Measurements from ENCODE around the gene MYO9A. TPM values are rescaled to one million over a fixed set of nuclear protein-coding genes. Genes with fewer than 3 reads are reported as not detected.
"Not testable (repeated sequence)": the region's sequence is repeated elsewhere in the genome, so short reads cannot be mapped to it uniquely, and the experiment has no call there.

MYO9A gene
- total RNA-seq, 1 donor from 2014 or later: 121 TPM

GRCh38 chr15:71893691-71894090 lies 224.3 kb downstream of the MYO9A start:
- no peak for FAIRE-seq
- DNase-seq (ENCODE audit: low spot score in 2 of 2): no peak

- FAIRE-seq: no peak
- DNase-seq (ENCODE audit: low spot score in 2 of 2): no peak
These were observed 225.6 kb downstream of the MYO9A start for GRCh38 chr15:71892335-71892734.

- FAIRE-seq (no peak), DNase-seq (ENCODE audit: low spot score in 2 of 2) (no peak)
These were observed 226.9 kb downstream of the MYO9A start for GRCh38 chr15:71891026-71891425.

GRCh38 chr15:71889947-71890346 lies 228.0 kb downstream of the MYO9A start:
- DNase-seq (ENCODE audit: low spot score in 2 of 2) (no peak), FAIRE-seq (no peak)

GRCh38 chr15:71889385-71889784 lies 228.6 kb downstream of the MYO9A start:
- DNase-seq (ENCODE audit: low spot score in 2 of 2): no peak
- FAIRE-seq: no peak

- no peak for DNase-seq (ENCODE audit: low spot score in 2 of 2)
These were observed 229.2 kb downstream of the MYO9A start for GRCh38 chr15:71888797-71889196.

GRCh38 chr15:71885390-71885789 lies 232.6 kb downstream of the MYO9A start:
- no peak for DNase-seq (ENCODE audit: low spot score in 2 of 2)
- no peak for FAIRE-seq

More at GRCh38 chr15:71888797-71889196, 229.2 kb downstream of the MYO9A start:
- no peak for FAIRE-seq

DNA sequence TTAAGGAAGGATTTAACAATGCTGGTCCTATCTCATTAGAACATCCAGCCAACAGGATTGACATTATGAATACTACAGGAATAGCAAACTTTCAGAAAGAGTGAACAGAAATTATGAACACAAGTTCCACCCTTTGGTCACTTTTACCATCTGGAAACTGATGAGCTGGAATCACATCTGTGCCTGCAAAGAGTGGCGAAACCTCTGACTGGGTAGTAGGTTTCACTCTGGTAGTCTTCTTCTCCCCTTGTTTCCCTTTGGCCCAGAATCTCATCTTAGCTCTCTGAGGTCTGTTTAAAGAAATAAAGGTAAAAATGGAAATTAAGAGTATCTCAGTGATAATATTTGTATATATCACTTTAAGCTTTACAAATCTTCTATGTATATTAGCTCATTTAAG lies 234.5 kb downstream of the MYO9A start:
- no peak for FAIRE-seq
- DNase-seq (ENCODE audit: low spot score in 2 of 2): no peak

- FAIRE-seq (no peak), DNase-seq (ENCODE audit: low spot score in 2 of 2) (no peak)
These were observed 237.7 kb downstream of the MYO9A start for GRCh38 chr15:71880276-71880675.

GRCh38 chr15:71874245-71874644 lies 243.7 kb downstream of the MYO9A start:
- DNase-seq (ENCODE audit: low spot score in 2 of 2): no peak
- no peak for FAIRE-seq

- FAIRE-seq; DNase-seq (ENCODE audit: low spot score in 2 of 2): not testable (repeated sequence)
These were observed 259.7 kb downstream of the MYO9A start for GRCh38 chr15:71858232-71858631.

DNA sequence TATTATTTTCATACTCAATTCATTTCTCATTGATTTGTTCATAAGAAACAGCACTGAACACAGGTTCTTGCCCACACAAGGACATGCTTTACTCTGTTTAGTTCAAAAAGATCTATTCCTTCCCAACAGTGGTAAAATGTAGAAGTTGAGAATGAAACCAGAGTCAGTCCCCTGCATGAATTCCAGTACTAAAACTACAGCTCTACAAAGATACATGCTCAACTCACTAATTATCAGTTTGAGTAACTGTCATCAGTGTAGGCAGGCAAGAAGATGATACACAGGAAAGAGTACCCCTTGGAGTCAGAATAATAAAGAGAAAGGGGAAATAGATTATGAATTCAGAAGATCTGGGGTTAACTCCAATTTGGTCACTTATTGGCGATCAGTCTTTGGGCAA lies 264.4 kb downstream of the MYO9A start:
- FAIRE-seq (no peak), DNase-seq (ENCODE audit: low spot score in 2 of 2) (no peak)

GRCh38 chr15:71844916-71845315 lies 273.0 kb downstream of the MYO9A start:
- DNase-seq (ENCODE audit: low spot score in 2 of 2) (no peak), FAIRE-seq (no peak)

GRCh38 chr15:71841563-71841962 lies 276.4 kb downstream of the MYO9A start:
- FAIRE-seq: no peak
- DNase-seq (ENCODE audit: low spot score in 2 of 2): no peak

- no peak for FAIRE-seq
- DNase-seq (ENCODE audit: low spot score in 2 of 2): no peak
These were observed 287.0 kb downstream of the MYO9A start for GRCh38 chr15:71830981-71831380.

GRCh38 chr15:71826196-71826595 lies 291.8 kb downstream of the MYO9A start:
- DNase-seq (ENCODE audit: low spot score in 2 of 2) (no peak), FAIRE-seq (no peak)

GRCh38 chr15:71825021-71825730 lies 292.8 kb downstream of the MYO9A start:
- no peak for DNase-seq (ENCODE audit: low spot score in 2 of 2)
- no peak for FAIRE-seq

DNA sequence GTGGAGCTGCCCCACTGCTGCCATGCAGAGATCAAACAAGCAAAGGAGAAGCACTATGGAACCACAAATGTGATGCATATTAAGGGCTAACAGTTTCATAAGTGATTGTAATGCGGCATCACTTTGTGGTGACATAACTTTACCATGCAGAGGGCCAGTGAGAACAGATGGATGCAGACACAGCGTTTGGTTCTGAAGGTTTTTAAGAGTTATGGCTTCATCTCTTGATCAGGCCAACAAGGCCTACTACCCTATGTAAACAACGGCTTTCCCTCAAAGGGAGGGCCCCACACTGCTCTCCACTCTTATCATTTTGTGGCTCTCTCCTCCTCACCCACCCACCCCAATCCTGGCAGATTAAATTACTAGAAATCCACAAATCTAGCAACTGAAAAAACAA lies 294.1 kb downstream of the MYO9A start:
- no peak for DNase-seq (ENCODE audit: low spot score in 2 of 2)
- no peak for FAIRE-seq

- DNase-seq (ENCODE audit: low spot score in 2 of 2) (no peak), FAIRE-seq (no peak)
These were observed 294.9 kb downstream of the MYO9A start for GRCh38 chr15:71822890-71823630.

DNA sequence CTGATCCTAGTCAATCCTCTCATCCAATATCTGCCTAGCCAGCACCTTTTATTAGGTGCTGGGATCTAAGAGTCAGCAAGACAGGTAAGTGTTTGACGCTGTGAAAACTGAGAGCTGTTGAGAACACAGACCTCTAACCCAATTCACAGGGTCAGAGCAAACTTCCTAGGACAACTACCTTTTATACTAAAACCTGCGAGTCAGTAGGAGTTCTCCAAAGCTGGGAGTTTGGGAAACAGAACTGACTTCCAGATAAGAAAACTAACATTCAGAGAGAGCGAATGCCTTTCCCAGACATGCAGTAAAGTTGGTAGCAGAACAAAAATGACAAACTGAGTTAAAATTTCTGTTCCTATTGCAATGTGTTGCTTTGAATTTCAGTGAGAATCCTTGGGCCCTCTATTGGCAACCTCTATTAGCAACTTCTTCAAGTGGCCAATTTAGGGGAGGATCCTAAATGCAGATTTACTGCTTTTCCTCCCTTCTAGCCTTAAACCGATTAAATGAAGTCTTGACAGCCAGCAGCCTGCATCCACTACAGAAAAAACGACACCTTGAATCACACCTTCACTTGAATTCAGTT lies 296.3 kb downstream of the MYO9A start:
- FAIRE-seq (no peak), DNase-seq (ENCODE audit: low spot score in 2 of 2) (no peak)

- FAIRE-seq: no peak
These were observed 297.8 kb downstream of the MYO9A start for GRCh38 chr15:71820127-71820526.

GRCh38 chr15:71817351-71817750 lies 300.6 kb downstream of the MYO9A start:
- no peak for FAIRE-seq

More at GRCh38 chr15:71820127-71820526, 297.8 kb downstream of the MYO9A start:
- no peak for DNase-seq (ENCODE audit: low spot score in 2 of 2)

More at GRCh38 chr15:71817351-71817750, 300.6 kb downstream of the MYO9A start:
- no peak for DNase-seq (ENCODE audit: low spot score in 2 of 2)
